Endothelial cell (in vitro differentiated cells): Measurements from ENCODE around the gene HNF4A. TPM values are rescaled to one million over a fixed set of nuclear protein-coding genes. Genes with fewer than 3 reads are reported as not detected.

Source experiments
- DNase-seq: peaks from one replicate; pipeline ENCODE4 v3.0.0; 2021; ENCODE audit warnings: low spot score
- H3K27ac Mint-ChIP-seq: one replicate; pipeline ENCODE4 v1.8.0; 2021; ENCODE audit warnings: mixed read lengths, inconsistent platforms; ENCODE audit not compliant: unreplicated experiment
- H3K27me3 Mint-ChIP-seq: one replicate; pipeline ENCODE4 v1.8.0; 2021; ENCODE audit warnings: mild to moderate bottlenecking, moderate library complexity, mixed read lengths, inconsistent platforms; ENCODE audit not compliant: unreplicated experiment
- H3K36me3 Mint-ChIP-seq: one replicate; pipeline ENCODE4 v1.8.0; 2021; ENCODE audit warnings: mild to moderate bottlenecking, low read depth, mixed read lengths, inconsistent platforms; ENCODE audit not compliant: unreplicated experiment
- H3K4me1 Mint-ChIP-seq: one replicate; pipeline ENCODE4 v1.8.0; 2021; ENCODE audit warnings: mild to moderate bottlenecking, mixed read lengths, inconsistent platforms; ENCODE audit not compliant: unreplicated experiment
- H3K4me3 Mint-ChIP-seq: one replicate; pipeline ENCODE4 v1.8.0; 2021; ENCODE audit warnings: mild to moderate bottlenecking, mixed read lengths, inconsistent platforms; ENCODE audit not compliant: unreplicated experiment
- H3K9me3 Mint-ChIP-seq: one replicate; pipeline ENCODE4 v1.8.0; 2021; ENCODE audit warnings: mixed read lengths, inconsistent platforms; ENCODE audit not compliant: unreplicated experiment
- total RNA-seq: library from RNA; stranded (reverse); fragmentation: NEBNext Ultra II Directional; extraction: Animal tissue kit (Norgen Biotek cat#: 25700); gene quantifications from one replicate; pipeline ENCODE4 v1.2.1, GENCODE V29; 2021; ENCODE audit not compliant: unreplicated experiment
- TF ChIP-seq, protein P1 (sequence below): fragments of 200-600 bp; sonication (generic); IDR thresholded peaks from one replicate; pipeline ENCODE4 v1.5.0; 2021; ENCODE audit warnings: antibody characterized with exemption; ENCODE audit not compliant: unreplicated experiment

HNF4A gene
- total RNA-seq, 1 donor from 2014 or later = not detected

DNA sequence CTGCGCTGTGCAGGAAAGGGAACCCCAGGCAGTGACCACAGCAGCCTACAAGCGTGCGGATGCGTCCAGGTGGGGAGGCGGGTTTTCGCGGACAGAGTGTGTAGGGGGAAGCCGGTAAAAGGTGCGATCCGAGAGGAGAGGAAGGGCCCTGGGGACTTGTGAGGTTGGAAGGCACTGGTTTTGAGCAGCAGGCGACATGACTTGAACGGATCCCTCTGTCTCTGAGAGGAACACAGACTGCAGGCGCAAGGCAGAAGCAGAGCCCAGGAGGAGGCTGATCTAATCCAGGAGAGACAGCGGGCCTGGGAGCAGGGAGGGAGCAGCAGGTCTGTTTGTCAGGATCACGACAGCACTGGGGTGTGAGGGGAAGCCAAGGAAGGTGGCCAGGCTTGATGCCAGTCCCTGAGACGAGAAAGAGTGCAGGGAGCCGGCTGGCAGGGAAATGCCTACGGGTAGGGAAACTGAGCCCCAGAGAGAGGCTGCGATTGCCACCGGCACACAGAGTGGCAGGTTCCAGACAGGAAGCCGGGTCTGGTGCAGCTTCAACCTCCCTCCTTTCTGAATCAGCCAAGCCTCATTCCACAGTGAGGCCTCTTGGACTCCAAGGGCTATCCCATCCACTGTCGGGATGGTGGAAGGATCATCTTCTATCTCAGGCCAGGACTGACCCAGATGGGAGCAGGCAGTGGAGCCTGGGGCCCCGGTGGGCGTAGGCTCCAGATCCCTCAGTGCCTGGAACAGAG lies 57.1 kb downstream of the HNF4A start:
- Mint-ChIP-seq H3K27me3 (peaks cover 10% of the 10 kb centered on the region), H3K36me3 (no peaks in the 10 kb centered on the region), H3K9me3 (no peaks in the 10 kb centered on the region), H3K4me3 (no peak overlapping the region), H3K4me1 (peaks cover 5% of the 10 kb centered on the region), H3K27ac (no peak overlapping the region)
- TF ChIP-seq, protein P1, sequence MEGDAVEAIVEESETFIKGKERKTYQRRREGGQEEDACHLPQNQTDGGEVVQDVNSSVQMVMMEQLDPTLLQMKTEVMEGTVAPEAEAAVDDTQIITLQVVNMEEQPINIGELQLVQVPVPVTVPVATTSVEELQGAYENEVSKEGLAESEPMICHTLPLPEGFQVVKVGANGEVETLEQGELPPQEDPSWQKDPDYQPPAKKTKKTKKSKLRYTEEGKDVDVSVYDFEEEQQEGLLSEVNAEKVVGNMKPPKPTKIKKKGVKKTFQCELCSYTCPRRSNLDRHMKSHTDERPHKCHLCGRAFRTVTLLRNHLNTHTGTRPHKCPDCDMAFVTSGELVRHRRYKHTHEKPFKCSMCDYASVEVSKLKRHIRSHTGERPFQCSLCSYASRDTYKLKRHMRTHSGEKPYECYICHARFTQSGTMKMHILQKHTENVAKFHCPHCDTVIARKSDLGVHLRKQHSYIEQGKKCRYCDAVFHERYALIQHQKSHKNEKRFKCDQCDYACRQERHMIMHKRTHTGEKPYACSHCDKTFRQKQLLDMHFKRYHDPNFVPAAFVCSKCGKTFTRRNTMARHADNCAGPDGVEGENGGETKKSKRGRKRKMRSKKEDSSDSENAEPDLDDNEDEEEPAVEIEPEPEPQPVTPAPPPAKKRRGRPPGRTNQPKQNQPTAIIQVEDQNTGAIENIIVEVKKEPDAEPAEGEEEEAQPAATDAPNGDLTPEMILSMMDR = no peak
- no peak for DNase-seq

GRCh38 chr20:44413575-44414345 lies 58.3 kb downstream of the HNF4A start:
- Mint-ChIP-seq H3K9me3 (no peaks in the 10 kb centered on the region), H3K27me3 (peaks cover 10% of the 10 kb centered on the region), H3K27ac (no peak overlapping the region)

DNA sequence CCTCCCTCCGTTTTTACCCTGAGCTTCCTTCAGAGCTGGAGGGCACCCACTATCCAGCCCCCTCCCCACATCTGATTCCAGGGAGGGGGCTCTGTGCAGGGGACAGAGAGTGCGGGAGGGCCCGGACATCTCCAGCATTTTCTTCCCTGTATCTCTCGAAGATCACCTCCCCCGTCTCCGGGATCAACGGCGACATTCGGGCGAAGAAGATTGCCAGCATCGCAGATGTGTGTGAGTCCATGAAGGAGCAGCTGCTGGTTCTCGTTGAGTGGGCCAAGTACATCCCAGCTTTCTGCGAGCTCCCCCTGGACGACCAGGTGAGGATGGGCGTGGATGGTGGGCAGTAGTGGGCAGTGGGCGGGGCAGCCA lies 58.8 kb downstream of the HNF4A start:
- DNase-seq = no peak
- no peak overlapping the region for H3K4me3 Mint-ChIP-seq
- H3K4me1 Mint-ChIP-seq = peaks cover 5% of the 10 kb centered on the region
- no peaks in the 10 kb centered on the region for H3K36me3 Mint-ChIP-seq
- H3K27ac Mint-ChIP-seq = no peak overlapping the region
- H3K9me3 Mint-ChIP-seq = no peaks in the 10 kb centered on the region
- TF ChIP-seq, protein P1 = no peak
- H3K27me3 Mint-ChIP-seq = peaks cover 10% of the 10 kb centered on the region

More at GRCh38 chr20:44413575-44414345, 58.3 kb downstream of the HNF4A start:
- no peaks in the 10 kb centered on the region for H3K36me3 Mint-ChIP-seq
- H3K4me3 Mint-ChIP-seq = no peak overlapping the region
- TF ChIP-seq, protein P1 = no peak
- peaks cover 5% of the 10 kb centered on the region for H3K4me1 Mint-ChIP-seq
- no peak for DNase-seq

GRCh38 chr20:44414808-44415207 lies 59.3 kb downstream of the HNF4A start:
- Mint-ChIP-seq H3K27me3 (peaks cover 10% of the 10 kb centered on the region), H3K36me3 (no peaks in the 10 kb centered on the region), H3K4me3 (no peak overlapping the region), H3K4me1 (peaks cover 5% of the 10 kb centered on the region), H3K27ac (no peak overlapping the region), H3K9me3 (no peaks in the 10 kb centered on the region)
- no peak for DNase-seq
- TF ChIP-seq, protein P1 = no peak
